GM12873 (cell line): Measurements from ENCODE around the gene BUD13.
A peak's percentile ranks its signal among the peaks of the same experiment; 100 is the strongest.

Source experiments
- TF ChIP-seq, protein P1 (sequence below): IDR thresholded peaks from 2 replicates; pipeline ENCODE4 v1.5.1; 2012; ENCODE audit warnings: low read depth, mild to moderate bottlenecking, moderate library complexity, low read length, control low read depth; ENCODE audit not compliant: insufficient read depth; ENCODE audit errors: missing control alignments

BUD13 gene

DNA sequence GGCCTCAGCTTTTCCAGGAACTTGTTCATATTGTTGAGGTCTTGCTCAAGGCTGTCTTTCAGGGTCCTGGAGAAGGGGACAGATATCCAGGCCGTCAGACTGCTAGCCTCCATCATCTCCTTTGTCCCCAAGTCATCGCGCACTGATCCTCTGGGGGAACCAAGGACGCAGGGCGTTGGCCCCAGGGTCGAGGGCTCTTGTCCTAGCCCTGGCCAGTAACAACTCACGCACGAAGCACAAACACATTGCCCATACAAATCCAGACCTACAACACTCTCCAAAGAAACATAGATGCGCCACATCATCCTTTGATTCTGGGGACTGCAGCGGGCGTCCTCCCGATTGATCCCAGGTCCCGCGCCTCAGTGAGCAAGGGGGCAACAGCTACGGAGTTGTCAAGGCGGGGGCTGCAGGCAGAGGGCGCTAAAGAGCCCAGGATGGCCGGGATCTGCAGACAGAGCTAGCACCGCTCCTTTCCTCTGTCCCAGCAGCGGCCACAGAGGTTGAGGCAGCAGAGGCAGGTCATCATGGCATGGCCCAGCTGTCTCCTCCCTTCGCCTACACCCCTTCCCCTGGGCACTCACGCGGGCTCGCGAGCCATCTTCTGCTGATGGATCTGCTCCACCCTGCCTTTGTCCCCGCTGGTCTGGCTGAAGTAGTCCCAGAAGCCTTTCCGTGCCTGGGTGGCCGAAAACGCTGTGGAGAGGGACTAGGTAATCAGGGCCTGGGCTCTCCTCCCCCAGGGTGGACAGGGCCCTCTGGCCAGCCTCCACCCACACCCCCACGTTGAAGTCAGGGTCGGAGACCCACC is 18.4 kb upstream of the BUD13 start:
- TF ChIP-seq, protein P1, sequence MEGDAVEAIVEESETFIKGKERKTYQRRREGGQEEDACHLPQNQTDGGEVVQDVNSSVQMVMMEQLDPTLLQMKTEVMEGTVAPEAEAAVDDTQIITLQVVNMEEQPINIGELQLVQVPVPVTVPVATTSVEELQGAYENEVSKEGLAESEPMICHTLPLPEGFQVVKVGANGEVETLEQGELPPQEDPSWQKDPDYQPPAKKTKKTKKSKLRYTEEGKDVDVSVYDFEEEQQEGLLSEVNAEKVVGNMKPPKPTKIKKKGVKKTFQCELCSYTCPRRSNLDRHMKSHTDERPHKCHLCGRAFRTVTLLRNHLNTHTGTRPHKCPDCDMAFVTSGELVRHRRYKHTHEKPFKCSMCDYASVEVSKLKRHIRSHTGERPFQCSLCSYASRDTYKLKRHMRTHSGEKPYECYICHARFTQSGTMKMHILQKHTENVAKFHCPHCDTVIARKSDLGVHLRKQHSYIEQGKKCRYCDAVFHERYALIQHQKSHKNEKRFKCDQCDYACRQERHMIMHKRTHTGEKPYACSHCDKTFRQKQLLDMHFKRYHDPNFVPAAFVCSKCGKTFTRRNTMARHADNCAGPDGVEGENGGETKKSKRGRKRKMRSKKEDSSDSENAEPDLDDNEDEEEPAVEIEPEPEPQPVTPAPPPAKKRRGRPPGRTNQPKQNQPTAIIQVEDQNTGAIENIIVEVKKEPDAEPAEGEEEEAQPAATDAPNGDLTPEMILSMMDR: peak; percentile 94

DNA sequence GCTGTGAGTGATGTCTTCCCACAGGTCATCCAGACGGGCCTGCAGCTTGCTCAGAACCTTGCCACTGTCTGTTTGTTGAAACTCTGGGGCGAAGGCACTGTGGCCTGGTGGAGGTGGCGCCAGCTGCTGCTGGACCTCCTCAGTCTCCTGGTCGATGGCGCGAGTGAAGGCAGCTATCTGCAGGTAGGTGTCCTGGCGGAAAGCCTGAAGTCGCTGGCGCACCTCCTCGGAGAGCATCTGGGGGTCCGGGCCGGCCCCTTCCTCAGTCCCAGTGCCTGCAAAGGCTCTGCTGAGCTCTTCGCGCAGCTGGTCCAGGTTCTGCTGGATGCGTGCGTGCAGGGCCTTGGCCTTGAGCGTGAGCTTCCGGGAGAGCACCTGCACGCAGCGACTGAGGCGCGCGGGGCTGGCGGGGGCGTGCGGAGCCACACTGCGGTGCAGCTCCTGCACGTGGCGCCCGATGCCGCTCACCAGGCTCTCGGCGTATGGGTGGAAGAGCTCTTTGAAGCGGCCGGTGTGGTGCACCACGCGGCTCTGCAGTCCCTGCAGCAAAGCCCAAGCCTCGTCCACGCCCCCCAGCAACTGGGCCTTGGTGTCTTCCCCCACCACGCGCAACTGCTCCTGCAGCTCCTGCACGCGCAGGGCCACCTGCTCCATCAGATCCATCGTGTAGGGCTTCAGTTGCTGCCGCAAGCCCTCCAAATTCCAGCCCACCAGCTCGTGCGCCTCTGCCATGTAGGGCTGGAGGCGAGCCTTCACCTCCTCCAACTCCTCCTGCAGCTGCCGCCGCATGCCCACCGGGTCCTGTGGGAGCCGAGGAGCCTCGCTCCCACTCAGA is 17.6 kb upstream of the BUD13 start:
- TF ChIP-seq, protein P1: no peak

DNA sequence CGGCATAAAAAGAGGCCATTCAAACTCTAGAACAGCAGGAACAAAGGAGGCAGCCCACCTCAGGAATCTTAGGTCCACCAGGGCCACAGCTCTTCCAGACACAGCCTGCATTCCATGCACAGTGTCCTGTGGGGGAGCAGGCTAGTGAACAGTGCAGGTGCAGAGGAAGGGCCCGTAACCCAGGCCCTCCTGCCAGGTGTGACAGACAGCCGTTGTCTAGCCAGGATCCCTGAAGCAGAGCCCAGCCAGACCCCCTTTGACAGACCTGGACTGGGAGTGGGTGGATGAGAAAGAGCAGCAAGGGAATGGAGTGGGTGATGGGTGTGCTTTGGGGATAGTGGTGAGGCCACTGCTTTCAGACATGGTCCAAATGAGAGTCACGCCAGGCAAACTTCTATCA is 16.2 kb upstream of the BUD13 start:
- TF ChIP-seq, protein P1: no peak

DNA sequence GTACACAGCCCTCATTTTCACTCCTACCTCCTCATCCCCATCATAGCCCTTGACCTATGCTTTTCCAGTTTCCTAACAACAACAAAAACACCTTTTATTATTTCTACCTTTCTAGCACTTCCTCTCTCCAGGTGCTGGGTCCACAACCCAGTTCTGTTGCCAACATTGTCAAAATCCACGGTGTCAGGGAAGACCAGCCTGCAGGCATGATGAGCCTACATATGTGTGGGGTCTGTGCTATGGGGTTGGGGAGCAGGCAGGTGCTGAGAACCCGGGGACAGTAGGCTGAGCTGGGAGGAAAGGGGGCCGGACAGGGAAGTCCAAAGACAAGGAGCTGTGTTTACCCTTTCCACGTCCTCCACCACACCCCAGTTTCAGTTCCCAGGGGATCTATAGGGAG is 15.7 kb upstream of the BUD13 start:
- TF ChIP-seq, protein P1: no peak

DNA sequence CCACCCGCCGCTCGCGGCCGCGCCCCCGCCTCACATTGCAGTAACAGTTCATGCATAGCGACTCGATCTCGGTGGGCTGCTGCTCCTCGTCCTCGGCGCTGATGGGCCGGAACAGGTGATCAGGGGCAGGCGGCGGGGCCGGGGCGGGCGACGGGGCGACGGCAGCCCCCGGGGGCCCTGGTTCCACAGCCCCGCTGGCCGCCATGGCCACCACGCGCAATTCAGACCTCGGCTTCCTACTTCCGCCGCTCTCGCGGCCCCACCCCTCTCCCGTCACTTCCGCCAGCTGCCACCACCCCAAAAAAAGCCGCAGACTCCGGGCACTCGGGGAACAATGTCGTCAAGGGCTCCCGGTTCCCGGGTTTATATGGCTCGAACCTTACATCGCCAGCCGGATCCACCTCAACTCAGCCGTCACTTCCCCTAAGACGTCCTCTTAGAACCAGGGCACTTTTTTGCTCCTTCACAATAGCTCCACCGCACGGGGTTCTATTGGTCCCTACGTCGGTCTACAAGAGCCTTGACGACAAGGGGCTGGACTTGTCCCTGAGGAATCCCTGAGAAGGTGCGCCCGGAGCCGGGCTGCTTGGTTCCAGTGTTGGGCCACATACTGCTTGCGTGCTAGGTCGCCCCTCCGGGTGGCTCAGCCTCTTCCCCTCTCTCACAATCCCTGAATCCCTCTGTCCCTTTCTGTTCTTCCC is 15.1 kb upstream of the BUD13 start, which contains the start of gene ZPR1:
Gene ZPR1 (minus strand): TSS at position 238 of the 701 bp plus-strand sequence. CDS start 33 bp downstream, at position 205.
- TF ChIP-seq, protein P1: no peak

DNA sequence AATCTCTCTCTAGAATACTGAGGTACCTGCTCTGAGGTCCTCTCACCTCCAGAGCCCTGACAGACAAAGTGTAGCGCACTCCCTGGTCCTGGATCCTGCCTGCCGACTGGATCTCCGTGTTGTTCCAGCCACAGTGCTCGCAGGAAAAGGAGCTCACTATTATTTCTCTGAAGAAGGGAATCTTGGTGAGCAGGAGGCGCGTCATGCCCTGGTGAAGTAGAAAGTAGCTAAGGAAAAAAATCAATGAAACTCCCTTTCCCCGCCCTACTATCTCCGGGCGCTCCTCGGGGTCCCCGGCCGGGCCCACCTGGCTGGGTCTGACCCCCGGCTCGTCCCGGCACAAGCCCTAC is 14.6 kb upstream of the BUD13 start:
- TF ChIP-seq, protein P1: no peak

DNA sequence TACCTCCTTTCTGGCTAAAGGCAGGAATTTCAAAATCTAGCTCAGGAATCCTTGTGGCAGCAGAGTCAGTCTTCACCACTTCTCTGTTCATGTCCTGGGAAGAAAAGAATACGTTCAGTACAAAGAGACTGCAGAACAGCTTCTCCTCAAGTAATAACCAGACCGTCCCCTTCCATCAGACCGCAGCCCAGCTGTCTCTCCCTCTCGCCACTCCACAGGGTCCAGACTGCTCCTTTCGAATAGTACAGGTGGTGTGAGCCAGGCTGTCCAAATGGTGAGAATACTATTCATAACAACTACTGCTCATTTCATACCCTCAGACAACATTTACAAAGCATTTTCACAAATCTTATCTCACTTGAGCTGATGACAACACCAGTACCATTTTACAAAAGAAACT is 14.2 kb upstream of the BUD13 start:
- TF ChIP-seq, protein P1: no peak
